ENCODE measurements around the gene GXYLT2. TPM values are rescaled to one million over a fixed set of nuclear protein-coding genes. Genes with fewer than 3 reads are reported as not detected.

GXYLT2 gene
- total RNA-seq, 1 donor from 2014 or later: 7.0 TPM

- no peak for DNase-seq (ENCODE audit: low read depth)
Measured at GRCh38 chr3:72932416-72932815, 44.6 kb downstream of the GXYLT2 start.

GRCh38 chr3:72938471-72939265, 50.8 kb downstream of the GXYLT2 start:
- DNase-seq (ENCODE audit: low read depth): peak; percentile 87

GRCh38 chr3:72941245-72941644, 53.4 kb downstream of the GXYLT2 start:
- DNase-seq (ENCODE audit: low read depth): no peak

- no peak for DNase-seq (ENCODE audit: low read depth)
Measured at GRCh38 chr3:72942427-72942826, 54.6 kb downstream of the GXYLT2 start.

GRCh38 chr3:72944696-72945095, 56.9 kb downstream of the GXYLT2 start:
- no peak for DNase-seq (ENCODE audit: low read depth)

- DNase-seq (ENCODE audit: low read depth): no peak
Measured at GRCh38 chr3:72947715-72948490, 60.1 kb downstream of the GXYLT2 start.

GRCh38 chr3:72949016-72949415, 61.2 kb downstream of the GXYLT2 start:
- no peak for DNase-seq (ENCODE audit: low read depth)

GRCh38 chr3:72950372-72950771, 62.5 kb downstream of the GXYLT2 start:
- no peak for DNase-seq (ENCODE audit: low read depth)

GRCh38 chr3:72950801-72951200, 63.0 kb downstream of the GXYLT2 start:
- DNase-seq (ENCODE audit: low read depth): no peak

GRCh38 chr3:72951259-72951722, 63.4 kb downstream of the GXYLT2 start:
- DNase-seq (ENCODE audit: low read depth): peak; percentile 10

GRCh38 chr3:72953325-72953956, 65.6 kb downstream of the GXYLT2 start:
- DNase-seq (ENCODE audit: low read depth): no peak

- DNase-seq (ENCODE audit: low read depth): no peak
Measured at GRCh38 chr3:72957297-72957696, 69.5 kb downstream of the GXYLT2 start.

GRCh38 chr3:72959336-72959735, 71.5 kb downstream of the GXYLT2 start:
- no peak for DNase-seq (ENCODE audit: low read depth)

- peak; percentile 73 for DNase-seq (ENCODE audit: low read depth)
Measured at GRCh38 chr3:72960812-72961518, 73.1 kb downstream of the GXYLT2 start.

GRCh38 chr3:72961752-72962151, 73.9 kb downstream of the GXYLT2 start:
- no peak for DNase-seq (ENCODE audit: low read depth)

- DNase-seq (ENCODE audit: low read depth): no peak
Measured at GRCh38 chr3:72962317-72962716, 74.5 kb downstream of the GXYLT2 start.

- peak; percentile 27 for DNase-seq (ENCODE audit: low read depth)
Measured at GRCh38 chr3:72964633-72965032, 76.8 kb downstream of the GXYLT2 start.

- DNase-seq (ENCODE audit: low read depth): no peak
Measured at GRCh38 chr3:72968266-72968664, 80.4 kb downstream of the GXYLT2 start.

- no peak for DNase-seq (ENCODE audit: low read depth)
Measured at GRCh38 chr3:72969766-72970165, 81.9 kb downstream of the GXYLT2 start.

- DNase-seq (ENCODE audit: low read depth): no peak
Measured at GRCh38 chr3:72970942-72971341, 83.1 kb downstream of the GXYLT2 start.

- DNase-seq (ENCODE audit: low read depth): no peak
Measured at GRCh38 chr3:72972706-72973030, 84.8 kb downstream of the GXYLT2 start.

Data from renal cortical epithelial cell (primary cell).